AG09309 (cell line): ENCODE results near the gene LIG3.

Source experiments
- DNase-seq: peaks from one replicate; pipeline ENCODE4 v3.0.0-alpha.2; 2010; ENCODE audit warnings: low read depth
- H3K4me3 ChIP-seq: 2 replicates; pipeline ENCODE4 v1.5.1; 2011; ENCODE audit warnings: mild to moderate bottlenecking, low read depth, low read length, moderate library complexity; ENCODE audit not compliant: control insufficient read depth
- TF ChIP-seq, protein P1 (sequence below): IDR thresholded peaks from 2 replicates; pipeline ENCODE4 v1.5.1; 2011; ENCODE audit warnings: mild to moderate bottlenecking, low read depth, low read length, inconsistent platforms; ENCODE audit not compliant: insufficient read depth, control insufficient read depth; ENCODE audit errors: missing control alignments

Gene LIG3

GRCh38 chr17:35053204-35053603 lies 72.9 kb downstream of the LIG3 start:
- TF ChIP-seq, protein P1, sequence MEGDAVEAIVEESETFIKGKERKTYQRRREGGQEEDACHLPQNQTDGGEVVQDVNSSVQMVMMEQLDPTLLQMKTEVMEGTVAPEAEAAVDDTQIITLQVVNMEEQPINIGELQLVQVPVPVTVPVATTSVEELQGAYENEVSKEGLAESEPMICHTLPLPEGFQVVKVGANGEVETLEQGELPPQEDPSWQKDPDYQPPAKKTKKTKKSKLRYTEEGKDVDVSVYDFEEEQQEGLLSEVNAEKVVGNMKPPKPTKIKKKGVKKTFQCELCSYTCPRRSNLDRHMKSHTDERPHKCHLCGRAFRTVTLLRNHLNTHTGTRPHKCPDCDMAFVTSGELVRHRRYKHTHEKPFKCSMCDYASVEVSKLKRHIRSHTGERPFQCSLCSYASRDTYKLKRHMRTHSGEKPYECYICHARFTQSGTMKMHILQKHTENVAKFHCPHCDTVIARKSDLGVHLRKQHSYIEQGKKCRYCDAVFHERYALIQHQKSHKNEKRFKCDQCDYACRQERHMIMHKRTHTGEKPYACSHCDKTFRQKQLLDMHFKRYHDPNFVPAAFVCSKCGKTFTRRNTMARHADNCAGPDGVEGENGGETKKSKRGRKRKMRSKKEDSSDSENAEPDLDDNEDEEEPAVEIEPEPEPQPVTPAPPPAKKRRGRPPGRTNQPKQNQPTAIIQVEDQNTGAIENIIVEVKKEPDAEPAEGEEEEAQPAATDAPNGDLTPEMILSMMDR = no peak
- DNase-seq = no peak
- no peak overlapping the region for H3K4me3 ChIP-seq

- TF ChIP-seq, protein P1 = no peak
- DNase-seq = no peak
- H3K4me3 ChIP-seq = no peak overlapping the region
Observed at GRCh38 chr17:35056013-35056412, 75.7 kb downstream of the LIG3 start.

- no peak for DNase-seq
- TF ChIP-seq, protein P1 = no peak
- no peak overlapping the region for H3K4me3 ChIP-seq
Observed at GRCh38 chr17:35057332-35057915, 77.1 kb downstream of the LIG3 start.
